Measurements from ENCODE around the gene ABCA12. TPM values are rescaled to one million over a fixed set of nuclear protein-coding genes. Genes with fewer than 3 reads are reported as not detected.

Gene ABCA12
- total RNA-seq, 4 donors from 2014 or later, result not detected

DNA sequence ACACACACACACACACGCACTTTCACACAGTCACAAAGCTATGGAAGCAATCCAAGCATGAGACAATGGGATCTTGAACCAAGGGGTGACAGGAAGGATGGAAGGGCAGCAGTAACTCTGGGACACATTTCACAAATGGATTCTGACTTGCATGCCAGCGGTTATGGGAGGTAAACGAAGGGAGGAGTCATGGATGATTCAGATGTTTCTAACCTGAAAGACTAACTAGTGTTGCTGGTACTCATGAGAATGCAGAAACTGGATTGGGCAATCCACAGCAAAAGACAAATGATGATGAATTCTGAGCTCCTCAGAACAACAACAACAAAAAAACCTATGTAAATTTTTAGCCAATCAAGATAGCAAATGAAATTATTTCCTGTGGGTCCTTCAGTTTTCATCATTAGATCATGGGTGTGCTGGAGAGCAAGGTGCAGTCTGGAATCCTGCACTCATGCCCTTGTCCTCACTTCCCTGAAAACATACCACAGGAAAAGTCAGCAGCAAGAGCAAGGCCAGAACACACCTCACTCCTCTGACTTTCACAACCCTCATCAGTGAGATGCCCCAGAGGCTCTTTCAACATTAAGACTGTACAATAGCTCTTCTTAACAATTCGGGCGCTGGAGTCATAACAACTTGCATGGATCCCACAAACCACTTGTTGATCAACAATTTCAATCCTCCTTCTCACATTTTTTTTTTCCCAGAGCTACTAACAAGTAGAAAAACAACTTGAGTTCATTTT is 32.6 kb downstream of the ABCA12 start:
- WGBS, 2 donors, result 72 to 78% methylated on average over 5 of the region's 5 CpGs
- Histone ChIP-seq H3K4me3 (no peak overlapping the region), H3K36me3 (no peaks in the 10 kb centered on the region), H3K4me1 (no peaks in the 10 kb centered on the region), H3K9me3 (no peaks in the 10 kb centered on the region), H3K27ac (no peak overlapping the region), H3K27me3 (no peaks in the 10 kb centered on the region)
- TF ChIP-seq EP300 (IDR thresholded peaks at IDR 0.05), result no peak
- TF ChIP-seq CTCF (IDR thresholded peaks at IDR 0.05), result no peak
- no peak for TF ChIP-seq POLR2A (IDR thresholded peaks at IDR 0.05)
- DNase-seq (ENCODE audit: low spot score in 2 of 2), result no peak

DNA sequence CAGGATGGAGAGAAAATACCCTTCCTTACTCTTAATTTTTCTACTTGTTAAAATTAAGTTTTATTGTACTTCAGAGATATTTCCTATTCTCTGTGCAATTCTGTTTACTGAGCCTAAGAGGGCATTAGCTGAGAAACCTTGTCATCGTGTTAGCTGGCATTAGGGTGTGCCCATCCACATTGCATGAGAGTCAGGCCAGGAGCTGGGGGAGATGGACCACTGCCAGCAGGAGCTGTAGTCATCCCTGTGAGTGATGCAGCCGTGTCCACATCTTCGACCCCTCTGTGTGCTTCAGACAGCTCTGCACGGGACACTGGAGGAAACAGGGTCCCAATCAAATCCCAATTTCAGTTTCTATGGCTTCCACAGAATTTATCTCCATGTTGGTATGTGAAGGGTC is 34.2 kb downstream of the ABCA12 start:
- TF ChIP-seq EP300 (IDR thresholded peaks at IDR 0.05) (no peak), CTCF (IDR thresholded peaks at IDR 0.05) (no peak), POLR2A (IDR thresholded peaks at IDR 0.05) (no peak)
- H3K27ac ChIP-seq, result no peak overlapping the region
- H3K9me3 ChIP-seq, result no peaks in the 10 kb centered on the region
- 64 to 73% methylated on average over 4 of the region's 4 CpGs for WGBS, 2 donors
- no peaks in the 10 kb centered on the region for H3K4me1 ChIP-seq
- DNase-seq (ENCODE audit: low spot score in 2 of 2), result no peak
- H3K27me3 ChIP-seq, result no peaks in the 10 kb centered on the region
- no peak overlapping the region for H3K4me3 ChIP-seq
- H3K36me3 ChIP-seq, result no peaks in the 10 kb centered on the region

DNA sequence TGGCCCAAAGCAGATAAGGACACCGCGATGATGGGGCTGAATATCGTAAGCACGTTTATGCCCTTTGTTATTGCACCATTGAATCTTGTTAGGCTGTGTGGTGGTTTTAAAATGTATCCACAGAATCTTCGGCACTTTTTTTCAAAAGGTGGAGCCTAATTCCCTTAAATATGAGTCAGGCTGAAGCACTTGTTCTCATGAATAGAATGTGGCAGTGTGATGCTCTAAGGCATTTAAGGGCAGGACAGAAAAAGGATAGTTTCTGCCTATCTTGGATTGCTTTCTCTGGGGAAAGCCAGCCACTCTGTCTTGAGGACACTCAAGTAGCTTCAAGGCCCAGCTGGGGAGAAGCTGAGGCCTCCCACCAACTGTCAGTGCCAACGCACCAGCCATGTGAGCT is 39.6 kb downstream of the ABCA12 start:
- no peak overlapping the region for H3K27ac ChIP-seq
- WGBS, 2 donors, result 92 to 93% methylated on average over 5 to 6 of the region's 6 CpGs
- H3K36me3 ChIP-seq, result no peaks in the 10 kb centered on the region
- no peak overlapping the region for H3K4me3 ChIP-seq
- no peaks in the 10 kb centered on the region for H3K9me3 ChIP-seq
- H3K27me3 ChIP-seq, result no peaks in the 10 kb centered on the region
- no peak for DNase-seq (ENCODE audit: low spot score in 2 of 2)
- no peaks in the 10 kb centered on the region for H3K4me1 ChIP-seq
- no peak for TF ChIP-seq POLR2A (IDR thresholded peaks at IDR 0.05)
- TF ChIP-seq CTCF (IDR thresholded peaks at IDR 0.05), result no peak
- no peak for TF ChIP-seq EP300 (IDR thresholded peaks at IDR 0.05)

- DNase-seq (ENCODE audit: low spot score in 2 of 2), result no peak
- TF ChIP-seq EP300 (IDR thresholded peaks at IDR 0.05), result no peak
- no peak for TF ChIP-seq CTCF (IDR thresholded peaks at IDR 0.05)
- no peak for TF ChIP-seq POLR2A (IDR thresholded peaks at IDR 0.05)
- no peaks in the 10 kb centered on the region for H3K36me3 ChIP-seq
- H3K9me3 ChIP-seq, result no peaks in the 10 kb centered on the region
- H3K27me3 ChIP-seq, result no peaks in the 10 kb centered on the region
- 89% methylated on average over 5 of the region's 5 CpGs for WGBS, 2 donors
- H3K4me3 ChIP-seq, result no peak overlapping the region
- no peaks in the 10 kb centered on the region for H3K4me1 ChIP-seq
- H3K27ac ChIP-seq, result no peak overlapping the region
Measured at GRCh38 chr2:215084080-215084479, 54.3 kb downstream of the ABCA12 start.

DNA sequence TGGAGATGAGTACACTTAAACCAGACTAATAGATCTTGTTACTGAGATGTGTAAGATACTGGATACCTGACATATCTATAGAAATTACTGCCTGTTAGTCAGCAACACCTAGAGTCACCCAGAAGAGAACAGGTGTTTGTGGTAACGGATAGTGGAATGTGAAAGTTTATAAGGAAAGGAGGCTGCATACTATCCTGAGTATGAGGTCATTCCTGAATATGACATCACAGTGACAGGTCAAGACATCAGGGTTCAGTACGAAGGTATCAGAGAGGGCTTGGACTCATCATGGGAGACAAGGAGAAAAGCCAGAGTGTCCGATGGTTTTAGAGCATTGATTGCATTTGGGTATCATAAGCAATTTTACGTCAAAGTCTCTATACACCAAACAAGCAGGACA is 55.3 kb downstream of the ABCA12 start:
- 92 to 93% methylated on average over 4 of the region's 4 CpGs for WGBS, 2 donors

More for the DNA sequence above, 55.3 kb downstream of the ABCA12 start:
- Histone ChIP-seq H3K4me3 (no peak overlapping the region), H3K4me1 (no peaks in the 10 kb centered on the region), H3K27me3 (no peaks in the 10 kb centered on the region), H3K9me3 (no peaks in the 10 kb centered on the region), H3K36me3 (no peaks in the 10 kb centered on the region), H3K27ac (no peak overlapping the region)
- no peak for DNase-seq (ENCODE audit: low spot score in 2 of 2)
- TF ChIP-seq CTCF (IDR thresholded peaks at IDR 0.05), result no peak
- no peak for TF ChIP-seq POLR2A (IDR thresholded peaks at IDR 0.05)
- TF ChIP-seq EP300 (IDR thresholded peaks at IDR 0.05), result no peak

Measured in tibial nerve (tissue), 4 donors.